Dendritic cell treated with granulocyte-macrophage colony-stimulating factor and Interleukin-4, amounts not matched to agents 40 ng/mL and 50 ng/mL, for 4 days (primary cell): ENCODE data around the gene TGFB1I1.
"Not testable (repeated sequence)": the region's sequence is repeated elsewhere in the genome, so short reads cannot be mapped to it uniquely, and the experiment has no call there.

ENCODE experiments used
- H3K27ac Mint-ChIP-seq: one replicate; pipeline ENCODE4 v1.8.0; 2022; ENCODE audit warnings: mild to moderate bottlenecking, mixed read lengths
- H3K27me3 Mint-ChIP-seq: one replicate; pipeline ENCODE4 v1.8.0; 2022; ENCODE audit warnings: mild to moderate bottlenecking, mixed read lengths
- H3K36me3 Mint-ChIP-seq: one replicate; pipeline ENCODE4 v1.8.0; 2022; ENCODE audit warnings: low read depth, mixed read lengths
- H3K4me1 Mint-ChIP-seq: one replicate; pipeline ENCODE4 v1.8.0; 2022; ENCODE audit warnings: low read depth, mixed read lengths
- H3K4me3 Mint-ChIP-seq: one replicate; pipeline ENCODE4 v1.8.0; 2022; ENCODE audit warnings: mild to moderate bottlenecking, moderate library complexity, mixed read lengths
- H3K9me3 Mint-ChIP-seq: one replicate; pipeline ENCODE4 v1.8.0; 2022; ENCODE audit warnings: mixed read lengths
- intact Hi-C: fragments of 100-400 bp; cut with micrococcal nuclease; formaldehyde crosslinking; loops from one replicate; pipeline ENCODE4 v1.15.0; 2022

Gene TGFB1I1

DNA sequence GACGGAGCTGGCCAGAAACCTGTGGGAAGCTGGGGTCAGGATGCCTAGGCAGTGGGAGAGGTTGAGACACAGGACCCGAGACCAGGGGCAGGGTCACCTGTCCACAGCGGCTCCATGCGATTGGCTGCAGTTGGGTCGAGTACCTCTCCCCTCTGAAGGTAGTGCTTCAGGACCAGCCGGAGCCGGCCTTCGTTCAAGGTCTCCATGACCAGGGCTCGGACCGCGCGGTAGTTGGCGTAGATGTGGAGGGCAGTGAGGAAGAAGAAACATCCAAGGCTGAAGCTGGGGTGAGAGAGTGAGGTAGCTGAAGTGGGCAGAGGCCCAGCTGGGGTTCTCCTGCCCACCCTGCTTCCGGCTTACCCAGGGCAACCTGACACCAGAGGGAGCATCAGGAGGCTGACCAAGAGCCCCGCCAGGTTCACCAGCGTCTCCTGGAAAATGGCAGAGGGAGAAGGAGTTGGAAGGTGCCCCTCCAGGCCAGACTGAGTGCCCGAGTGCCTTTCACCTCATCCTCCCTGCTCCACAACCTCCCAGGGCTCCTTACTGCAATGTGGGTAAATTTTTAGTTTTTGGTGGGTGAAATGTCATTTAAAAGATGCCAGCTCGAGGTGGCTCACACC lies 21.7 kb downstream of the TGFB1I1 start:
- H3K27me3 Mint-ChIP-seq, result peaks cover 5% of the 10 kb centered on the region
- H3K9me3 Mint-ChIP-seq, result no peaks in the 10 kb centered on the region
- intact Hi-C loops, result no loop called here
- H3K4me3 Mint-ChIP-seq, result no peak overlapping the region
- peaks cover 6% of the 10 kb centered on the region for H3K4me1 Mint-ChIP-seq
- no peak overlapping the region for H3K27ac Mint-ChIP-seq
- H3K36me3 Mint-ChIP-seq, result peaks cover 90% of the 10 kb centered on the region

DNA sequence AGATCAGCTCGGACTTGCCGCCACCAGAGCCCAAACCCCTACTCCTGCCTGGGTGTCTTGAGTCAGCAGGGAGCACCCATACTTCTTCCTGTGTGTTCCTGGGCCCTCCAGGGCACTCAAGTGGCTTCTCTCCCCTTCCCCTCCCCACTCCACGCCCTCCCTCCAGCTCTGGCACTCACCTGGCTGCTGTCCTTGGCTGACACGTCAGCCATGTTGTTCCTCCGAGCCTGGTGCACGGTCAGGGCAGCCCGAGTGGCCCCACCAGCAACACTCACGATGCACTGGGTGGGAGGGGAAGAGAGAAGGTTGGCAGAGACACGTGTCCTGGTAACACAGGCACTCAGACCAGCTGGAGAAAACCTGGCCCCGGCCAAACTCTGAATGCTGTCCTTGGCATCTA lies 24.7 kb downstream of the TGFB1I1 start:
- H3K27me3 Mint-ChIP-seq, result no peaks in the 10 kb centered on the region
- no peak overlapping the region for H3K4me3 Mint-ChIP-seq
- peaks cover 85% of the 10 kb centered on the region for H3K36me3 Mint-ChIP-seq
- no peaks in the 10 kb centered on the region for H3K4me1 Mint-ChIP-seq
- no peaks in the 10 kb centered on the region for H3K9me3 Mint-ChIP-seq
- no peak overlapping the region for H3K27ac Mint-ChIP-seq
- intact Hi-C loops, result no loop called here

DNA sequence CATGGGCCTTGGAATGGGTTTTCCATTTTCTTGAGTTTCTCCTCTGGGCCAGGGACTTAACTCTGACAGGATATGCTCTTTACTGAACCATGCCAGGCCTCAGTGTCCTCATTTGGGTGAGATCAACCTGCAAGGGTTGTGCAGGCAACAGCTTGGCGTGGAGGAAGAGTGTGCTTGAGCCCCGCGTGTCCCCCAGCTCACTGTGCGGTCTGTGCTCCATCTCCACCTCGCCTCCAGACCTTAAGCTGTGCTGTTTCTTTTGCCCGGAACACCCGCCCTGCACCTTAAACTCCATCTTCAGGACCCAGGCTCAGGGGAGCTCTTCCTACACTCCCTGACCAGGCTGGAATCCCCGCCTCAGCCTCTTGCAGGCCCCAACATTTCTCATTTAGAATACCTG lies 26.5 kb downstream of the TGFB1I1 start:
- Mint-ChIP-seq H3K27ac (no peak overlapping the region), H3K27me3 (no peaks in the 10 kb centered on the region), H3K4me1 (no peaks in the 10 kb centered on the region), H3K36me3 (peaks cover 66% of the 10 kb centered on the region), H3K9me3 (no peaks in the 10 kb centered on the region), H3K4me3 (no peak overlapping the region)
- intact Hi-C loops, result no loop called here

DNA sequence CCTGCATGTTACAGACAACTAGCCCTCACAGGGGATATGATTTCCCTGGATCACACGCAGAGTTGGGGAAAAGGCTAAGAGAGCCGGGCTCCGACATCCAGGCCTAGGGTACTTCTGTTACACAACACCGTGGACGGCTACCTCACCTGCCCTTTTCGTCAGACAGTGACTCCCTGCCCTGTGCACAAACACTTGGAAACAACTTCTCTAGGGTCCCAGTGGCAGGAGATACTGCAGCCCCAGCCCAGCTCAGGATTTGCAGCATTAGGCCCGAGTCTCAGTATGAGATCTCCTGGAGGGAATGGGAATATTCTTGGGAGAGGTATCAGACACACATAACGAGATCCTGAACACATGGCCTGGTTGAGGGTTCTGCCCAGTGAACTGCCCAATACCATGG lies 28.0 kb downstream of the TGFB1I1 start:
- Mint-ChIP-seq H3K4me3 (no peak overlapping the region), H3K4me1 (peaks cover 2% of the 10 kb centered on the region), H3K27me3 (no peaks in the 10 kb centered on the region), H3K27ac (no peak overlapping the region), H3K9me3 (no peaks in the 10 kb centered on the region), H3K36me3 (peaks cover 66% of the 10 kb centered on the region)
- intact Hi-C loops, result no loop called here

DNA sequence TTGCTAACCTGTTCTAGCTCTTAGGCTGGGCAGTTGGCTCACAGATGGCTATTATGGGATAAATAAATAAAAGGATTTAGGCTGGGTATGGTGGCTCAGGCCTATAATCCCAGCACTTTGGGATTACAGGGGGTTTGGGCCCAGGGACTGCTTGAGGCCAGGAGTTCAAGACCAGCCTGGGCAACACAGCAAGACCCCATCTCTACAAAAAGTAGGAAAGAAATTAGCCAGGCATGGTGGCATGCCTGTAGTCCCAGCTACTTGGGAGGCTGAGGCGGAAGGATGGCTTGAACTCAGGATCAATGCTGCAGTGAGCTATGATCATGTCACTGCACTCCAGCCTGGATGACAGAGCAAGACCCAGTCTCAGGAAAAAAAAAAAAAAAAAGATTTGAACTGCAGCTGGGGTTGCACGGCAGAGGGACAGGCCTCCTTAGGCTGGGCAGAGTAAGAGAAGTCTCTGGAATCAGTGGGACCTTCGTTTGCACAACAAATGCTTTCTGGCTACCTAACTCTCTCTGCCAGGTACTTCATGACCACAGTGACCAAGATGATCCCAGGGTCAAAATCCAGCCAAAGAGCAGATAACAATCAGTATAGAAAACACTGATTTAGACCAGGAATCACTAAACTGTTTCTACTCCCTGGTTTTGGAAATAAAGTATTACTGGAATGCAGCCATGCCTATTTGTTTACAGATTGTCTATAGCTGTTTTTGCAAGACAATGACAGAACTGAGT lies 29.4 kb downstream of the TGFB1I1 start:
- no peaks in the 10 kb centered on the region for H3K27me3 Mint-ChIP-seq
- H3K27ac Mint-ChIP-seq, result no peak overlapping the region
- no peak overlapping the region for H3K4me3 Mint-ChIP-seq
- intact Hi-C loops, result no loop called here
- H3K36me3 Mint-ChIP-seq, result peaks cover 57% of the 10 kb centered on the region
- peaks cover 12% of the 10 kb centered on the region for H3K4me1 Mint-ChIP-seq
- H3K9me3 Mint-ChIP-seq, result no peaks in the 10 kb centered on the region

- no peak overlapping the region for H3K27ac Mint-ChIP-seq
- H3K9me3 Mint-ChIP-seq, result no peaks in the 10 kb centered on the region
- no peaks in the 10 kb centered on the region for H3K27me3 Mint-ChIP-seq
- H3K4me1 Mint-ChIP-seq, result peaks cover 17% of the 10 kb centered on the region
- H3K36me3 Mint-ChIP-seq, result peaks cover 52% of the 10 kb centered on the region
- H3K4me3 Mint-ChIP-seq, result no peak overlapping the region
- intact Hi-C loops, result no loop called here
Measured at GRCh38 chr16:31501966-31502348, 30.0 kb downstream of the TGFB1I1 start.

DNA sequence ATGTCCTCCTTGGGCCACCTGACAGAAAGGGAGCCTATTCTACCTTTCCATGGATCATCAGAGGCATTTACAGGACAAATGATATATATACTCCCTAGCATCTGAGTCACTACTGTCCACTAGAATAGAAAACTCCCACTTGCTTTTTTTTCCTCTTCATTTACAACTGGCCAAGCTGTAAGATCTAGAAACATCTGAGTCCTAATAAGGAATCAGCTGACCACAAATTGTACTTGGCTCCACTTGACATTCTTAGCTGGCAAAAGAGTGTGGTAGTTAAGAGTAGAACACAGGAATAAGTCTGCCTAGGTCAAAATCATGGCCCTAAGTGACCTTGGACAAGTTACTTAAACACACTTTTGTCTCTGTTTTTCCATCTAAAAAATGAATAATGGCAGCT lies 31.0 kb downstream of the TGFB1I1 start:
- Mint-ChIP-seq H3K4me3 (no peak overlapping the region), H3K9me3 (no peaks in the 10 kb centered on the region), H3K27me3 (no peaks in the 10 kb centered on the region), H3K36me3 (peaks cover 48% of the 10 kb centered on the region), H3K4me1 (peaks cover 25% of the 10 kb centered on the region), H3K27ac (no peak overlapping the region)
- intact Hi-C loops, result no loop called here

DNA sequence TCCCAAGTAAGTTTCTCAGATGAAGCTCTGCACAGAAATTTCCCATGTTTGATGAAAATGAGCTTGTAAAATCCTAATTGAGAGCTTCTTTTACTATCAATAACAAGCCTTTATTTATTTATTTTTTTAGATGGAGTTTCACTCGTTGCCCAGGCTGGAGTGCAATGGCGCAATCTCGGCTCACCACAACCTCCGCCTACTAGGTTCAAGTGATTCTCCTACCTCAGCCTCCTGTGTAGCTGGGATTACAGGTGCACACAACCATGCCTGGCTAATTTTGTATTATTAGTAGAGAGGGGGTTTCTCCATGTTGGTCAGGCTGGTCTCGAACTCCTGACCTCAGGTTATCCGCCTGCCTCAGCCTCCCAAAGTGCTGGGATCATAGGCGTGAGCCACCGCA lies 31.6 kb downstream of the TGFB1I1 start:
- peaks cover 26% of the 10 kb centered on the region for H3K4me1 Mint-ChIP-seq
- H3K9me3 Mint-ChIP-seq, intact Hi-C loops, H3K27ac Mint-ChIP-seq, H3K27me3 Mint-ChIP-seq, H3K4me3 Mint-ChIP-seq: not testable (repeated sequence)
- H3K36me3 Mint-ChIP-seq, result peaks cover 48% of the 10 kb centered on the region

GRCh38 chr16:31504159-31504558 lies 32.2 kb downstream of the TGFB1I1 start:
- H3K27ac Mint-ChIP-seq, result no peak overlapping the region
- no peaks in the 10 kb centered on the region for H3K27me3 Mint-ChIP-seq
- H3K4me3 Mint-ChIP-seq, result no peak overlapping the region
- no peaks in the 10 kb centered on the region for H3K9me3 Mint-ChIP-seq
- H3K36me3 Mint-ChIP-seq, result peaks cover 43% of the 10 kb centered on the region
- intact Hi-C loops, result no loop called here
- peaks cover 32% of the 10 kb centered on the region for H3K4me1 Mint-ChIP-seq

GRCh38 chr16:31505483-31505882 lies 33.5 kb downstream of the TGFB1I1 start:
- H3K4me3 Mint-ChIP-seq, result no peak overlapping the region
- H3K9me3 Mint-ChIP-seq, result no peaks in the 10 kb centered on the region
- peaks cover 30% of the 10 kb centered on the region for H3K36me3 Mint-ChIP-seq
- peaks cover 35% of the 10 kb centered on the region for H3K4me1 Mint-ChIP-seq
- intact Hi-C loops, result no loop called here
- peak overlapping the region; percentile 21 for H3K27ac Mint-ChIP-seq
- H3K27me3 Mint-ChIP-seq, result no peaks in the 10 kb centered on the region

- H3K36me3 Mint-ChIP-seq, result peaks cover 27% of the 10 kb centered on the region
- no peaks in the 10 kb centered on the region for H3K9me3 Mint-ChIP-seq
- H3K27ac Mint-ChIP-seq, result peak overlapping the region; percentile 97
- intact Hi-C loops, result no loop called here
- H3K27me3 Mint-ChIP-seq, result no peaks in the 10 kb centered on the region
- H3K4me3 Mint-ChIP-seq, result peak overlapping the region; percentile 89
- peaks cover 35% of the 10 kb centered on the region for H3K4me1 Mint-ChIP-seq
Measured at GRCh38 chr16:31507617-31507928, 35.6 kb downstream of the TGFB1I1 start.

DNA sequence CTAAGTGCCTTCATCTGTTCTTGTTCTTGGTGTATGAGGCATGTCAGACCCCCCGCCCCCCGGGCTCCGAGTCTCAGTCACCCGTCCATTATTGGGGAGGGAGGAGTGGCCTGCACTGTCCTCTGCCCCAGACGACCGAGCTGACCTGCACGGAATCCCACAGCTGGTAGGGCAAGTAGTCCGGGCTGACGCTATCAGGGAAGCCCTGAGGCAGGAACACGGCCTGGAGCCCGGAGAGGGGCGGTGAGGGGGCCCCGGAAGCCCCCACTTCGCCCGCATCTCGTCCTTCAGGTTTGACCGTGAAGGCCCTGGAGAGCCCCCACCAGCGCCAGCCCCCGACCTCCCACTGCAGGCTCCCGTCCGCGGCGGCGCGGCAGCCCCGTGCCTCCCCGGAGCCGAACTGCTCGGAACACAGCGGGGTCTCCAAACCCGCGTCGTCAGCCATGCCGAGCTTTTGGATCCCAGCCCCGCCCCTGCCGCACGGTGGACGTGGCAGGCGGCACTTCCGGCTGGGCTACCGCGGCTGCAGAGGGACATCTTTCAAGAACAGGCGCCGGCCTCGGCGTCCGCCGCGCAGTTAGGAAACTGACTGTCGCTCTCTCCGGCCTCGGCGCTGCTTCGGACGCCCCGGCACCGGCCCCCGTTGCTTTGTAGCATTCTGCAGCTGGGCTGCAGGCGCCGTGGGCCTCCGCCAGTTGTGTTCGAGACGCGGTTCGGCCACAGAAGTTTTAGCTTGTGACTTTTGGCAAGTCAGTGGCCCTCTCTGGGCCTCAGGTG lies 36.2 kb downstream of the TGFB1I1 start, which contains the start of gene RUSF1:
RUSF1 (minus strand) TSS at position 463 of the 777 bp plus-strand sequence; CDS start at position 445, 18 bp downstream.
- Mint-ChIP-seq H3K4me3 (peak within 1 kb of the TSS; percentile 89), H3K36me3 (peaks cover 27% of the 10 kb centered on the region), H3K9me3 (no peaks in the 10 kb centered on the region), H3K27ac (peak within 1 kb of the TSS; percentile 97), H3K4me1 (peaks cover 35% of the 10 kb centered on the region), H3K27me3 (no peaks in the 10 kb centered on the region)
- intact Hi-C loops, result loop anchor here (1.0 kb wide), 1 partner anchor 48 kb away; no protein-coding TSS in a partner anchor

DNA sequence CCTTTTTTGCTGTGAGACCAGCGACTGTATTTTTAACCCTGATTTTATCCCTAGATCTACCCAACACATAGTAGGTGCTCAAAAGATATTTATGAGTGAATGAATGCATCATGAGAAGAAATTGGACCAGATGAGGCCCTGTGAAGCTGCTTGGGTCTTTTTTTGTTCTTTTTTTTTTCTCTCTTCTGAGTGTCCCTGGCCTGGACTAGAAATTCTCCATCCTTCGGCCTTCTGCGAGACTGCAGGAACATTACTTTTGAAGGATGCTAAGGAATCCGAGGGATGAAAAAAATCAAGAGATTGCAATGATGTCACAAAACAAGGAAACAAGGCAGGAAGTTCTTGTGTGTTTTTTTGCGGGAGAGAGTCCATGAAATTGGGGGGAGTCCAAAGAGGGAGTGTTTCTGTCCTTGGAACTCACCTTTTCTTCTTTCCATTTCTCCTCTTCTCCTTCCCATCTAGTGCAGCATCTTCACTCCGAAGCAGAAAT lies 36.8 kb downstream of the TGFB1I1 start:
- Mint-ChIP-seq H3K36me3 (peaks cover 27% of the 10 kb centered on the region), H3K9me3 (no peaks in the 10 kb centered on the region), H3K4me1 (peaks cover 35% of the 10 kb centered on the region), H3K27me3 (peaks cover under 1% of the 10 kb centered on the region), H3K4me3 (peak overlapping the region; percentile 89), H3K27ac (peak overlapping the region; percentile 97)
- intact Hi-C loops, result loop anchor here (1.0 kb wide), 1 partner anchor 48 kb away; no protein-coding TSS in a partner anchor

DNA sequence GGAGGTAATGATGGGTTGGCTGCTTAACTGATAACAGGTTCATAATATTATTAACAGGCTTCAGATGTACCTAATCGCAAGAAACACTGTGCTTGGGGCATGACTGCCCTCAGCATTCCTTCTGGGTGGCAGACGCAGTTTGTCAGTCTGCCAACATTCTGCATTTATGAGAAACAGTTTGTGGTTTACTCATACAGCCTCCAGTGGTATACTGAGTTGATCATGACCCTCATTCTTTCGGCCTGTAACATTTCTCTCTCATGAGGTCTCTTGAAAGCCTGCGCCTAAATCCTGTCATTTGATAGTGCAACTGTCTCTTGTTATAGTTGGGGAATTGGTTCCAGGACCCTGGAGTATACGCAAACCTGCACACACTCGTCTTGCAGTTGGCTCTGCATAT lies 41.2 kb downstream of the TGFB1I1 start:
- Mint-ChIP-seq H3K27ac (no peak overlapping the region), H3K36me3 (peaks cover 6% of the 10 kb centered on the region), H3K4me3 (no peak overlapping the region), H3K4me1 (peaks cover 11% of the 10 kb centered on the region), H3K27me3 (peaks cover 9% of the 10 kb centered on the region), H3K9me3 (peaks cover 9% of the 10 kb centered on the region)
- intact Hi-C loops, result no loop called here
